Immature natural killer cell (primary cell): ENCODE results near the gene TJP3. TPM values are rescaled to one million over a fixed set of nuclear protein-coding genes. Genes with fewer than 3 reads are reported as not detected.
A peak's percentile ranks its signal among the peaks of the same experiment; 100 is the strongest.

Experiments used
- DNase-seq, 3 donors: peaks; one replicate each; pipeline ENCODE4 v3.0.0; 2022; ENCODE audit warnings: mixed read lengths in 1 of 3
- H3K27ac Mint-ChIP-seq, 6 donors: one replicate each; pipeline ENCODE4 v1.8.0; 2020; ENCODE audit warnings: mixed read lengths in 6 of 6, mild to moderate bottlenecking in 5 of 6, inconsistent platforms in 4 of 6, moderate library complexity in 3 of 6
- H3K27me3 Mint-ChIP-seq, 3 donors: one replicate each; pipeline ENCODE4 v1.8.0; 2020 to 2021; ENCODE audit warnings: low read depth in 3 of 3, mild to moderate bottlenecking in 3 of 3, mixed read lengths in 3 of 3, moderate library complexity in 3 of 3, inconsistent platforms in 1 of 3
- H3K36me3 Mint-ChIP-seq, 3 donors: one replicate each; pipeline ENCODE4 v1.8.0; 2020; ENCODE audit warnings: mixed read lengths in 3 of 3, inconsistent platforms in 2 of 3, mild to moderate bottlenecking in 2 of 3
- H3K4me1 Mint-ChIP-seq, 2 donors: one replicate each; pipeline ENCODE4 v1.8.0; 2020; ENCODE audit warnings: inconsistent platforms in 2 of 2, mild to moderate bottlenecking in 2 of 2, mixed read lengths in 2 of 2, moderate library complexity in 1 of 2
- H3K4me3 Mint-ChIP-seq, 5 donors: one replicate each; pipeline ENCODE4 v1.8.0; 2020; ENCODE audit warnings: mild to moderate bottlenecking in 5 of 5, mixed read lengths in 5 of 5, inconsistent platforms in 3 of 5, moderate library complexity in 3 of 5
- H3K9me3 Mint-ChIP-seq, 6 donors: one replicate each; pipeline ENCODE4 v1.8.0; 2020; ENCODE audit warnings: mild to moderate bottlenecking in 6 of 6, mixed read lengths in 6 of 6, inconsistent platforms in 4 of 6, moderate library complexity in 3 of 6
- polyA plus RNA-seq, 3 donors: library from polyadenylated mRNA; unstranded; fragments of 300-500 nt; fragmentation: Illumina TruSeq; gene quantifications; one replicate each; pipeline ENCODE4 v1.2.3, GENCODE V29; 2021

Gene TJP3
- polyA plus RNA-seq, 3 donors from 2014 or later = 0.34 TPM; not detected in 2

- H3K36me3 Mint-ChIP-seq = peaks cover 0 to 4% (median 3%) of the 10 kb centered on the region in 3 donors
- peak overlapping the region in 1 of 6 donors; percentile 28 for H3K27ac Mint-ChIP-seq
- H3K4me3 Mint-ChIP-seq = peak overlapping the region in 1 of 5 donors; percentile 18
- peaks cover 43 to 46% of the 10 kb centered on the region in 2 donors for H3K4me1 Mint-ChIP-seq
- no peak for DNase-seq
- peaks cover 0 to 17% (median 5%) of the 10 kb centered on the region in 3 donors for H3K27me3 Mint-ChIP-seq
- no peaks in the 10 kb centered on the region for H3K9me3 Mint-ChIP-seq
Observed at GRCh38 chr19:3691372-3691716, 16.8 kb upstream of the TJP3 start.

- Mint-ChIP-seq H3K4me1 (peaks cover 43 to 47% of the 10 kb centered on the region in 2 donors), H3K27me3 (peaks cover 0 to 16% (median 5%) of the 10 kb centered on the region in 3 donors), H3K4me3 (peak overlapping the region in 1 of 5 donors; percentile 18), H3K36me3 (peaks cover 0 to 4% (median 3%) of the 10 kb centered on the region in 3 donors), H3K27ac (no peak overlapping the region), H3K9me3 (no peaks in the 10 kb centered on the region)
- DNase-seq = no peak
Observed at GRCh38 chr19:3691726-3692125, 16.5 kb upstream of the TJP3 start.

GRCh38 chr19:3692141-3693024, 15.8 kb upstream of the TJP3 start:
- no peaks in the 10 kb centered on the region for H3K9me3 Mint-ChIP-seq
- H3K4me1 Mint-ChIP-seq = peaks cover 36 to 47% of the 10 kb centered on the region in 2 donors
- peak; percentile 38 to 47 (median 46) for DNase-seq
- peaks cover 0 to 13% (median 5%) of the 10 kb centered on the region in 3 donors for H3K27me3 Mint-ChIP-seq
- H3K4me3 Mint-ChIP-seq = no peak overlapping the region
- H3K27ac Mint-ChIP-seq = peak overlapping the region in 2 of 6 donors; percentile 17 to 18
- peaks cover 0 to 4% (median 3%) of the 10 kb centered on the region in 3 donors for H3K36me3 Mint-ChIP-seq

GRCh38 chr19:3693025-3693925, 14.9 kb upstream of the TJP3 start:
- Mint-ChIP-seq H3K4me3 (no peak overlapping the region), H3K4me1 (peaks cover 38 to 49% of the 10 kb centered on the region in 2 donors), H3K27ac (peak overlapping the region in 2 of 6 donors; percentile 11 to 18), H3K9me3 (no peaks in the 10 kb centered on the region), H3K36me3 (peaks cover 0 to 4% (median 3%) of the 10 kb centered on the region in 3 donors), H3K27me3 (peaks cover 0 to 16% (median 5%) of the 10 kb centered on the region in 3 donors)
- DNase-seq = no peak

GRCh38 chr19:3694361-3695123, 13.6 kb upstream of the TJP3 start:
- peaks cover 41 to 53% of the 10 kb centered on the region in 2 donors for H3K4me1 Mint-ChIP-seq
- peaks cover 0 to 4% (median 3%) of the 10 kb centered on the region in 3 donors for H3K36me3 Mint-ChIP-seq
- H3K4me3 Mint-ChIP-seq = no peak overlapping the region
- no peak overlapping the region for H3K27ac Mint-ChIP-seq
- no peak for DNase-seq
- peaks cover 0 to 15% (median 5%) of the 10 kb centered on the region in 3 donors for H3K27me3 Mint-ChIP-seq
- H3K9me3 Mint-ChIP-seq = no peaks in the 10 kb centered on the region

- H3K27me3 Mint-ChIP-seq = peaks cover 0 to 15% (median 5%) of the 10 kb centered on the region in 3 donors
- peaks cover 0 to 4% (median 3%) of the 10 kb centered on the region in 3 donors for H3K36me3 Mint-ChIP-seq
- H3K27ac Mint-ChIP-seq = no peak overlapping the region
- no peak for DNase-seq
- H3K9me3 Mint-ChIP-seq = no peaks in the 10 kb centered on the region
- H3K4me1 Mint-ChIP-seq = peaks cover 36 to 48% of the 10 kb centered on the region in 2 donors
- no peak overlapping the region for H3K4me3 Mint-ChIP-seq
Observed at GRCh38 chr19:3695124-3695733, 13.0 kb upstream of the TJP3 start.

GRCh38 chr19:3695986-3696659, 12.1 kb upstream of the TJP3 start:
- H3K27me3 Mint-ChIP-seq = peaks cover 0 to 9% (median 5%) of the 10 kb centered on the region in 3 donors
- H3K4me3 Mint-ChIP-seq = peak overlapping the region in 1 of 5 donors; percentile 3
- DNase-seq = no peak
- H3K4me1 Mint-ChIP-seq = peaks cover 28 to 48% of the 10 kb centered on the region in 2 donors
- H3K36me3 Mint-ChIP-seq = no peaks in the 10 kb centered on the region
- no peaks in the 10 kb centered on the region for H3K9me3 Mint-ChIP-seq
- H3K27ac Mint-ChIP-seq = peak overlapping the region in 2 of 6 donors; percentile 49

GRCh38 chr19:3696660-3696995, 11.6 kb upstream of the TJP3 start:
- Mint-ChIP-seq H3K27me3 (peaks cover 0 to 8% (median 5%) of the 10 kb centered on the region in 3 donors), H3K4me3 (peak overlapping the region in 1 of 5 donors; percentile 3), H3K27ac (peak overlapping the region in 1 of 6 donors; percentile 58), H3K9me3 (no peaks in the 10 kb centered on the region), H3K36me3 (no peaks in the 10 kb centered on the region), H3K4me1 (peaks cover 23 to 44% of the 10 kb centered on the region in 2 donors)
- no peak for DNase-seq

GRCh38 chr19:3697094-3697493, 11.1 kb upstream of the TJP3 start:
- Mint-ChIP-seq H3K4me1 (peaks cover 23 to 43% of the 10 kb centered on the region in 2 donors), H3K36me3 (no peaks in the 10 kb centered on the region), H3K27me3 (peaks cover 0 to 8% (median 5%) of the 10 kb centered on the region in 3 donors), H3K9me3 (no peaks in the 10 kb centered on the region), H3K27ac (peak overlapping the region in 2 of 6 donors; percentile 53 to 58), H3K4me3 (peak overlapping the region in 2 of 5 donors; percentile 21 to 42)
- no peak for DNase-seq

- Mint-ChIP-seq H3K36me3 (no peaks in the 10 kb centered on the region), H3K27ac (peak overlapping the region; percentile 78 to 90 (median 88)), H3K4me3 (peak overlapping the region; percentile 77 to 91 (median 88)), H3K27me3 (peaks cover 0 to 8% (median 2%) of the 10 kb centered on the region in 3 donors), H3K9me3 (no peaks in the 10 kb centered on the region), H3K4me1 (peaks cover 23 to 39% of the 10 kb centered on the region in 2 donors)
- DNase-seq = no peak
Observed at GRCh38 chr19:3697671-3698385, 10.4 kb upstream of the TJP3 start.

- no peaks in the 10 kb centered on the region for H3K36me3 Mint-ChIP-seq
- H3K9me3 Mint-ChIP-seq = no peaks in the 10 kb centered on the region
- peak overlapping the region; percentile 78 to 90 (median 88) for H3K27ac Mint-ChIP-seq
- H3K4me3 Mint-ChIP-seq = peak overlapping the region; percentile 77 to 91 (median 88)
- peaks cover 0 to 10% (median 2%) of the 10 kb centered on the region in 3 donors for H3K27me3 Mint-ChIP-seq
- peak; percentile 30 to 59 (median 38) for DNase-seq
- H3K4me1 Mint-ChIP-seq = peaks cover 23 to 38% of the 10 kb centered on the region in 2 donors
Observed at GRCh38 chr19:3698386-3698950, 9.7 kb upstream of the TJP3 start.
